ENCODE data around the gene AATK.
"Not testable (repeated sequence)": the region's sequence is repeated elsewhere in the genome, so short reads cannot be mapped to it uniquely, and the experiment has no call there.

The AATK gene

DNA sequence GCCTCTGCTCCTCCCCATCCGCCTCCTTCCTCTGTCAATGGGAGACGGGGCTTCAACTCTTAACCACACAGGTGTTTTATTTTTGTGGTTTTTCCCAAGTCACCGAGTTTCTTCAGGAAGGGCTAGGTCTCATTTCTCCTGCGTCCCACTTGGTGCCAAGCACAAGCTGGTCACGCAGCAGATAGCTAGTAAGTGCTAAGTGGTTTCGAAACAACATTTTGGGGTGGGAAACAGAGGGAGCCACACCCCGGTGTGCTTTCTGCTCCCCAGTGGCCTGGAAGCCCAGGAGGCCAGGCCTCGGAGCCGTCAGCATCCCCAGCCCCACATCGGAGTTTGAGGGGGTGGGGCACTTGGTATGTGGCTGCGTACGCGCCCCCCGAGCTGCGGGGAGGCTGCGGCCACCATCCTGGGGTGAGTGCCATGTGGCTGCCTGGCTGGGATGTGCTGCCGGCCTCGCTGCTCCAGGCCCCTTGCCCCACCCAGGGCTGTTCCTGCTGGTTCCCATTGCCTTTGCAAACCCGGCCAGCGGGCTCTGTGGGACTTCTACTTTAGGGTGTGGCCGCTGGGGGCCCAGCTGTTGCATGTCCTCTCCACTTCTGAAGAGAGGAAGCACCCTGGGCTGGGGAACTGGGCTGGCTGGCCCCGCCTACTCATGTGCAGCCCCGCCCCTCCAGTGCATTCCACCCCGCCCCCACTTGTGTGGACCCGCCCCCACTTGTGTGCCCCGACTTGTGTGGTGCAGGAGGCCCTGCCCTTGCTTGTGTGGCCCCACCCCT lies 75.5 kb downstream of the AATK start:
- DNase-seq, result no peak

DNA sequence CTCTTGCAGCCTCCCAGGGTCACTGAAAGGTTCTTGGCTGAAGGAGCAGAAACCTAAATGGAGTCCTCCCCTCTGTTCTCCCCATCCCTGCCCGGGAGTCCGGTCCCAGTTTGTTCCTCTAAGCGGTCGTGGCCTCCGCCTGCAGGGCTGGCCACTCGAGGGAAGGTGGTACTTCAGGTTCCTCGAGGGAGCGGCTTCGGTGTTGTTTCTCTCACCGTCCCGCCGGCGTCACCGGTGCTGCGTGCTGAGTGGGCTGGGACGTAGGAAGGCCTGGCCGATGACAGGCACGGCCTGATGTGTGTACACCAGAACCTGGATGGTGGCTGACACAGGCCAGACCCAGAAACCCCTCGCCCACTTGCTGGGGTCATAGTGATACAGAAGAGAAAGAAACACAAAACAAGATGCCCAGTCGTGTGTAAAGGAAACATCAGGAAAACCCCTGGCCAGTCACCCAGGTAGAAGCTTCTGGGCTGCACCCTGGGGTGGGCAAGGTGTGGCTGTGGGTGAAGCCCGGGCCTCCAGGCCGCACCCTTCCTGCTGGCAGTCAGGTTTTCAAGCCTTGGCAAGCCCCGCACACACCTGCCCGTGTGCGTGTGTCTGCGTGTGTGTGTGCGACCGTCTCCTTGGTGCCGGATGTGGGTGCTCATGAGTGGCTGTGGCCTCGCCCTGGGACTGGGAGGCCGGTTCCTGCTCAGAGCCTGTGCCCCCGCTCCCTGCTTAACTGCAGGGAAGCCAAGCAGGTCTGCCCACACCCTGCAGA lies 79.1 kb downstream of the AATK start:
- DNase-seq, result no peak

DNA sequence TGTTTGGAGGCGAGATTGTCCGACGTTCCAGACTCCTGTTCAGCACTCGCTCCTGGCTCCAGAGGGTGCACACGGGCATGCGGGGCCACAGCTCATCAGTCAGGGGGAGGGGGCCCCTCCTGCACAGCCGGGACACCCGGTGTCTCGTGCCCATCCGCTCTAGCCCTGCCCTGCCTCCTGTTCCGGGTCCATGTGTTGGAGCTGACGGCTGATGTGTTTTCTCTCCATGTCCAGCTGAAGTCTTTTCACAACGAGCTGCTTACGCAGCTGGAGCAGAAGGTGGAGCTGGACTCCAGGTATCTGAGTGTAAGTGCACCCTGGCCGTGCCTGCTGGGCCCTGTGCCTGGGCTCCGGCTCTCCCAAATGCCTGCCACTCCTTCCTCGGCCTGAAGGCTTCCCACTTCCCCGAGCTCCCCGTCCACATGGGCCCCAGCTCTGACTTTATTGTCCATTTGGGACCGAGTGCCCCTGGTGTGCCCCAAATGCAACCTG lies 80.6 kb downstream of the AATK start:
- no peak for DNase-seq

DNA sequence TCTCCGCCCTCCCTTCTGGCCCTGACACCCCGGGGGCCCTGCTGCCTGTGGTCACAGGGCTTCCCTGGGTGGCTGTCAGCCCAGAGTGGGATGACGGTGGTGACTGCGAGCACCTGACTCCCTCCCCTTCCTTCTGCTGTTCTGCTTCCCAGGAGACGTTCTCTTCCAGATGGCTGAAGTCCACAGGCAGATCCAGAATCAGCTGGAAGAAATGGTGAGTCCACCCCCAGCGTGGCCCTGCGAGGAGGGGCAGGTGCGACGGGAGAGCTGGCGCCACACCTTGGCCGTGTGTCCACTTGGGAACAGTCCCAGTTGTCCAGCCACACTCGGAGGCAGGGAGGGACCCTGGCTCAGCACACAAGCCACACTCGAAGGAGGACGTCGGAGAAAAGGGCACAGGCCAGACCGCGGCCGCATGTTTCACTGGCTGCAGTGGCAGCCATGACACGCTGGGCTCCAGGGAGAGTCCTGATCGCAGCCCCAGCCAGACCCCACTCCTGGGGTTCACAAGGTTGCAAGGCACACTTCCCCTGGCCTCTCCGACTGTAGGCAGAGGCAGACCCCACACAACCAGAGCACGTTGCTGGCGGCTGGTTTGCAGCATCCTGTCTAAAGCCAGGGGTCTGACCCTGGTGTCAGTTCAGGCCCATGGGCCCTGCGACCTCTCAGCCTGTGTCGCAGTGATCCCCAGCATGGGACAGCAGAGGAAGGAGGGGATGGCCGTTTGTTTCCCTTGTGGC lies 81.2 kb downstream of the AATK start:
- no peak for DNase-seq

DNA sequence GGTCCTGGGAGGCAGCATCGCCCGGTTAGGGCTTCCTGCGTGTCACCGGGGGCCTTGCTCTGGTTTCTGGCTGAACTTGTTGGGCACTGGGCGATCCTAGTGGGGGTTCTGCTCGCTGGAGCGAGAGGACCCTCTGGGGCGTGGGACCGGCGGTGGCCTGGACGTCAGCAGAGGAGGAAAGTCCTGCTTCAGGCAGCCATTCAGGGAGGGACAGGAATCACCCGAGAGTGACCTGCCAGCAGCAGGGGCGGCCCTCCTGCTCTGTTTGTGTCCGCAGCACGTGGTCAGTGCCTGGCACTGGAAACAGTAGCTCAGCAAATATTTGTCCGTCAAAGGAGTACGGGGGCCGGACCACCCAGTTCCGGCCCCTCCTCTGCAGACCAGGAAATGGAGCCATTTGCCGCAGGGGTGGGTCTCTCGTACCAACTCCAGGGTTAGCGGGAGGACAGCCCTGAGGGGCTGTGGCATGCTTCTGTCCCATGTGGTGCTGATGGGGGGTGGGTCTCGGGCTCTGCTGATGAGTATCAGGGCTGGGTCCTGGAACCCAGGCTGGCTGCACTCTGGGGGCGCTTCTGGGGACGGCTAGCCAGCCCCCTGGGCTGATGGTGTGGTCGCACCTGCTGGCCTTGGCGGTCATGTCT lies 82.8 kb downstream of the AATK start:
- peak; percentile 77 for DNase-seq

DNA sequence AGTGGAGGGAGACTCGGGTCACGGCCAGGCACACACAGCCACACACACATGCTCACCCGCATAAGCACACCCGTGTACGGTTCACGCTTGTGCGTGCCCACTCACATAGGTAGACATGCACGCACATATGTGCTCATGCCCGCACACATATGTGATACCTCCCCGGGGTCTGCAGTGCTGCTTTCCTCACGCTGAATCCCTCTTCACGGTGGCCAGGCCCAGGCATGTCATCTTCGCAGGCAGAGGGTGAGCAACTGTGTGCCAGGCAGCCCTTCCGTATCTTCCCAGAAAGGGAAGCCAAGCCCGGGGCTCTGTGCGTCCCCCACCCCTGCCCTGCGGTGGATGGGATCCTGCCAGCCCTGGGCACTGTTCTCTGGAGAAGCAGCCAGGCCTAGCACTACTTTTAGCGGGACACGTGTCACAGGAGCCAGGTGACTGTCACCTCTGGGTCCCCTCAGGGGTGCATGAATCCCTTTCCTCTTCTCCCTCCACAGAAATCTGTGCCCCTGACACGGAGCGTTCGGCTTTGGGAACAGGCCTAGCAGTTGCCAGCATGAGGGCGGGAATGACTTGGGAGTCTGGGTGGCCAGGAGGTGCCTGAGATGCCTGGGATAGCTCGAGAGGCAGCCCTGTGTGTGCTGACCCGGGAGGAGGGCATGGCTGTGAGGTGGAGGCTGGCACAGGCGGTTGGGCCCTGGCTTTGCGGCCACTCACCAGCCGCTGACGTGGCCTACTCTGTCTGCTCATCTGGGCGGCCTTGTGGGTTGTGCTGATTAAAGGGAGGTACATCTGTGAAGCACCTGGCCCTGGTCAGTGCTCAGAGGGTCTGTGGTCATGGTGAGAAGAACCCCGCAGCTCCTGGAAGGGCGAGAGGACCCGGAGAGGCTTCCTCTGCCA lies 83.6 kb downstream of the AATK start:
- DNase-seq, result no peak

DNA sequence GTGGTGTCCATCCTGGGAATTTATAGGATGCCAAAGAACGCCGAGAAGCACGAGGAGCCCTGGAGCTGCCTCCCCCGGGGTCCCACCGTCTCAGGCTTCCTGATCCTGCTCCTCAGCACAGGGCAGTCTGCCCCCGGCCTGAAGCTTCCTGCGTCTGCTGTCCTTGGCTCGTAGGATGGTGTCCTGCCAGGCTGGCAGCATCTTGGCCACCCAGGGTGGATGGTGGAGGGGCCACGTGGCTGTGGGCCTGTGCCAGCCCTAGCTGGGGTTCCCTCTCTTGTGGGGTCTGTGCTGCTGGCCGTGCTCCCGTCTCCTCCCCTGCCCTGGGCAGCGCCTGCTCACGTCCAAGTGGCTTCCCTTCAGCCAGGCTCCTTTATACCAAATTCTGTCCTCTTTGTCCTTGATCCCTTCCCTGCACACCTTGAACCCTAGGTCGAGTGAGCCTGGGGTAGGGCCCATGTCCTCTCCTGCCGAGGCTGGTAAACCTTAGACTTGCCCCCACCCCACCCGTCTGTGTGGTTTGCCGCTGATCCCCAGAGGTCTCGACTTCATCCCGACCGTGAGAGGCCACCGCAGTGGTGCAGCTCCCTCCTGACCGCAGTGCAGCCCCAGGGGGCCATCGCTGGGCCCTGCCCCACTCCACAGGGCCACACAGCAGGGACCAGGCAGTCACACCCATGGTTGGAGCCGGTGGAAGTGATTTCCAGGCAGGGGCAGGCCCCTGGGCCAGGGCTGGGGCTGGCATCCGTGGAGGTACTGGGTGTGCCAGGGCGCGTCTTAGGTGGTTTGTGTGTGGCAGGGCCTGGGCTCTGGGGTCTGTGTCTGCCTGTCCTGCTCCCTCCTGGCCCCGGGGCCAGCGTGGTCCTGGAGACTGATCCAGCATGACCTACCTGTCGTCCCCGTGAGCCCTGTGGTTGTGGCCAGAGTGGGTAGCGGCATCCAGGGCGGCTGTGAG lies 84.5 kb downstream of the AATK start:
- DNase-seq, result no peak

DNA sequence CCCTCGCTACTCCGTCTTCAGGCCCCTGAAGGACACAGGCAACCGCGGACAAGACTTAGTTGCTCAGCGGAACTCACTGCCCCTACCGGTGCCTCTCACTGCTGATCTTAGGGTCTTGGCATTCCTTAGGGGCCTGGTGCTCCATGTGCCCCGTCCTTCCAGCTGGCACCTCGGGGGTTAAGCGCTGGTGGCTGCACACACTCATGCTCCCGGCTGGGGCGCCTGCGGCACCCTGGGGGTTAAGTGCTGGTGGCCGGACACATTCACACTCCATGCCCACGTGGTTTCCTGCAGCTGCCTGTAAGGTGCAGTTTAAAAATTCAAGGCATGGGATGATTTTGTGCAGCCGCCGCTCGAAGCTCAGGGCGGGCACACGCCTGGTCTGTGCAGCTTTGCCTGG lies 86.0 kb downstream of the AATK start:
- no peak for DNase-seq

DNA sequence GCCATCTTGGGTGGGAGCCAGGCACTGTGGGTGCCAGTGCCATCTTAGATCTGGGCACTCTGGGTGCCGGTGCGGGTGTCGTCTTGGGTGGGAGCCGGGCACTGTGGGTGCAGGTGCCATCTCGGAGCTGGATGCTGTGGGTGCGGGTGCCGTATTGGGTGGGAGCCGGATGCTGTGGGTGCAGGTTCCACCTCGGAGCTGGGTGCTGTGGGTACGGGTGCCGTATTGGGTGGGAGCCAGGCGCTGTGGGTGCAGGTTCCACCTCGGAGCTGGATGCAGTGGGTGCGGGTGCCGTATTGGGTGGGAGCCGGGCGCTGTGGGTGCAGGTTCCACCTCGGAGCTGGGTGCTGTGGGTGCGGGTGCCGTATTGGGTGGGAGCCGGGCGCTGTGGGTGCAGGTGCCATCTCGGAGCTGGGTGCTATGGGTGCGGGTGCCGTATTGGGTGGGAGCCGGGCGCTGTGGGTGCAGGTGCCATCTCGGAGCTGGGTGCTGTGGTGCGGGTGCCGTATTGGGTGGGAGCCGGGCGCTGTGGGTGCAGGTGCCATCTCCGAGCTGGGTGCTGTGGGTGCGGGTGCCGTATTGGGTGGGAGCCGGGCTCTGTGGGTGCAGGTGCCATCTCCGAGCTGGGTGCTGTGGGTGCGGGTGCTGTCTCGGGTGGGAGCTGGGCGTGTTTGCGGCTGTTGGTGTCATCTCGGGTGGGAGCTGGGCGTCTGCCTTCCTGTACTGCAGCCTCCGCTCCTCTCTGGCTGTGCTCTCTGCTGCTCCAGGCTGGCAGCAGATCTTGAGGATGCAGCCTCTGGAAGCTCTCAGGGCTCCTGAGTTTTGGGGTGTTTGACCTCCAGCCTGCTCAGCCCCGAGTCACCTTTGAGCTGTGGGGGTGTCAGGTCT lies 87.8 kb downstream of the AATK start:
- DNase-seq, result not testable (repeated sequence)

DNA sequence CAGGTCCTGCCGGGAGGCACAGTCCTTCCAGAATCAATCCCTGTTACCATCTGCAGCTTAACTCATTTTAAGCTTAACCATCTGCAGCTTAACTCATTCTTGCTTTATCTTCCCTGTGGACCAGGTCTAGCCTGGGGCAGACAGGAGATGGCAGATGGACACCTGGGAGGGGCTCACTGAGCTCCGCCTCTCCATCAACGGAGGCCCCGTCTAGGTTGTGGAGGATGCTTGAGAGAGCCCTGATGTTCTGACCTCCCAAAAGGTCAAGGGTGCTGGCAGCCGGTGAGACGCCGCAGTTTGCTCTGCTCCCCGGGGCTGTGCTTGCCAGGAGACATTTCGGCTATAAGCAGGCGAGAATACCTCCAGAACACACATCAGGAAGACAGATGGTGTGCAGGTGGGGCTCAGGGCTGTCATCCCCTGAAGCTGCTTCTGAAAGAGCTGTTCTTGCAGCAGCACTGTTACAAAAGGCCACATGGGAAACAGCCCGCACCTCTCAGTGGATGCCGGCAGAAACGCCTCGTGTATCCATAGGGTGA lies 89.8 kb downstream of the AATK start:
- DNase-seq, result no peak

DNA sequence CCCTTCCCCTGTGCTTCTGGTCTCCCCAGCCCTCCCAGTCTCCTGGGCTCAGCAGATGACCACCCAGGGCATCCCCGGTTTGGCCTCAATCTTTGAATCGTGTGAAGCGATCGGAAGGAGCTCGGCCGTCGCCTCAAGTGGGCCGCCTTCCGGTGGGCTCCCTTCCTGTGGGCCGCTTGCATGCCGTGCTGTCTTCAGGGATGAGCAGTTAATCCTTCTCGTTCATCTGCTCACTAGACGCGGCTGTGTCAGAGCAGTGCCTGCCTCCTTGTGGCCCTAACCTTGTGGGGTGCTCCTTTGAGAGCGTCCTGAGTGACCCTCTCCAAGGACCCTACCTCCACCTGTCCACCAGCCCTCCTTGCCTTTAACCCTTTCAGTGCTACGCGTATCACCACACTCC lies 90.7 kb downstream of the AATK start:
- DNase-seq, result no peak

DNA sequence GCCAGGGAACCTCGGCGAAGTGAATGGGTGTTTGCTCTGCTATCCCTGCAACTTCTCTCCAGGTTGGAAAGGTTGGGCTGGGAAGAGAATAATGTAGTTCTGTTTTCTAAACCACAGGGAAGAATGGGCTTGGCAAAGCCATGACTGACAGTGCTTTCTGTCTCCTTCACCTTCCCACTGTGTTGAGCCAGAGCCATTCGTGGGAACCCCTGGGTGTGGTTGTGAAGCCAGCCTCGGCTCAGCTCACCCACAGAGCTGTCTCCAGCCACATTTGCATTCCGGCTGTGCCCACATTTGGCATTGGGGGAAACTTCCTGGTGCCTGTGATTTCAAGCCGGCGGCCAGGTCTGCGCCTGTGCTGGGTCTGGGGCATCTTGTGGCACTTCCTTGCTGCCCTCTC lies 91.1 kb downstream of the AATK start:
- no peak for DNase-seq

DNA sequence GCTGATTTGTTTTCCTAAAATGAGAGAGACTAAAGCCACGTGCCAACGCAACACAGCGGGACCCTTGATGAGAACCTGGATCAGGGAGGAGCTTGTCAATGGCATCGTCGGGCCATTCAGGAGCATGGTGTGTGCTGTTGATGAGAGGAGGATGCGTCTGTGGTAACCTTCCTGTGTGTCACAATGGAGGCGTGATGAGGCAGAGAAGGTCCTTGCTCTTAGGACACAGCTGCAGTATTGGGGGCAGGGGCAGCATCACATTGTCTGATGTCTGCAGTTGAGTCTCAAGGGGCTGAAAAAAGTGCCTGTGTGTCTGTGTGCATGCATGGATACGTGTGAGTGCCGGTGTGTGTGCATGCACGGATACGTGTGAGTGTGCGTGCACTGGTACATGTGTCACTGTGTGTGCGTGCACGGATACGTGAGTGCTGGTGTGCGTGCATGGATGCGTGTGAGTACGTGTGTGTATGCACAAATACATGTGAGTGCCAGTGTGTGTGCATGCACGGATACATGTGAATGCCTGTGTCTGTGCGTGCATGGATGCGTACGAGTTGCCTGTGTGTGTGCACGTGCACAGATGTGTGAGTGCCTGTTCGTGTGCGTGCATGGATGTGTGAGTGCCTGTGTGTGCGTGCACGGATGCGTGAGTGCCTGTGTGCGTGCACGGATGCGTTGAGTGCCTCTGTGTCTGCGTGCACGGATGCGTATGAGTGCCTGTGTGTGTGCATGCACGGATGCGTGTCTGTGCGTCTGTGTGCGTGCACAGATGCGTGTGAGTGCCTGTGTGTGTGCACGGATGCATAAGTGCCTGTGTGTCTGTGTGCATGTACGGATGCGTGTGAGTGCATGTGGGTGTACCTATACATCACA lies 91.8 kb downstream of the AATK start:
- DNase-seq, result no peak

DNA sequence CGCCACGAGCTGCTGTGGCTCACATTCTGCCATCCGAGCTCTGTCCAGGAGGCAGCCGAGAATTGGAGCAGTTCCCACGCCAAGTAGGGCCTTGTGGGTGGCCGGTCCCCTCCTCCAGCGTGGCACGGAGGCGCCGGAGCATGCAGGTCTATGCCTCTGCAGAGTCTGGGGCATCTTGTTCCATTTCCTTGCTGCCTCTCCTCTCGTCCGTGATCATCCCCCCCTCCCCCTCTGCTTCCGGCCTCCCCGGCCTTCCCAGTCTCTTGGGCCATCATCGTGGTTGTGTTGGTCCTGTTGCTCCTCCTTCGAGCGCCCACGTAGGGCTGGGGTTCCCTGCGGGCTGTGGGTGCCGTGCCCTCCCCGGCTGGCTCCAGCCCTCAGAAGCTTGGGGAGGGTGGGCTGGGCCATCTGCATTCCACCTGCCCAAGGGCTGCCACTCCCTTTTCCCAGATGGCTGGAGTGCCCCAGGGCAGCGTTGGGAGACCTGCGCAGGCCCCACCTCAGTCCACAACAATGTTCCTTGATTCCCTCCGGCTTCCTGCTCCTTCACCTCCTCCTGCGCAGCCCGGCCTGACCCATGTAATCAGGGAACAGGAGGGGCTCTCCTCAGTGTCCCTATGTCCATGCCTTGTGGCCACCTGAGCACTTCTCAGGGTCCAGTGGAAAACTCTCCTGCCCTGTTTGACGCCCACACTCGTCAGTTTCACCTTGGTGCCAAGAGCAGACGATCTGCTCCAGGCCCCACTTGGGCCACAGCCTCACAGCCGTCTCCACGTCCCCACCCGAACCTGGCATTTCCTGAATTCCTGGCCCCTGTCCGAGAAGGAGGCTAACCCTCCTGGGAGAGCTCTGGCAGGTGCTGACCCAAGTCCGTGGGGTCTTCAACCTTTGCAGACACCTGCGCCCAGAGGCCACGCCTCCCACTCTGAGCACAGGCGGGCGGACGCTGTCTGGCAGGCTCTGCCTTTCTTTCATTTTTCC lies 94.0 kb downstream of the AATK start:
- DNase-seq, result no peak

DNA sequence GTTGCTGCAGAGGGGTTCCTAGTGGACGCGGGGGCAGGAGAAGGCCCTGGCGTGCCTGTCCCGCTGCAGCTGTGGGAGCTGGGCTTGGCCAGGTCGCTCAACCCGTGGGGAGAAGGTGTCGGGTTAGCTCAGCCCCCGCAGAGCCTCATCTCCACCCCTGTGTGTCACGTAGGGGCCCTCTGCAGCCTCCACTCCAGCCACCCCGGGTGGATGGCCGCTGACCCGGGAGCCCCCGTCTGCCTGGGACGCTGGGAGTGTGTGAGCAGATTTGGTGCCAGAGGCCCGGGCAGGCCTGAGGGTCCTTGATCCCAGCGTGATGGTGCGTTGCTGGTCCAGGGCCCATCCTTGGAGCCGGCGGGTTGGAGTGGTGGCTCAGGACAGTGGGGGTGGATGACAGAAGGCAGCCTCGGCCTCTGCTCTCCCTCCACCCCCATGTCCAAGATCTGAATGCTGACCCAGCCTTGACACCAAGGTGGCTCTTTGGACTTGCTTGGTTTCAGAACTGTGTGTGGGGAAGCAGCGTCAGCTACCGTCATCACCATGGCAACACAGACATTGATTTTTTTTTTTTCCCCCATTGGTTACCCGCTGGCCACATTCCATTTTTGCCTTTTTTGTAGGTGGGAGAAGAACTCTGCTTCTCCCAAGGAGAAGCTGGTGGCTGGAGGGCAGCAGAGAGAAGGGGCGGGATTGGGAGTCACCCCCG lies 95.3 kb downstream of the AATK start:
- DNase-seq, result no peak

DNA sequence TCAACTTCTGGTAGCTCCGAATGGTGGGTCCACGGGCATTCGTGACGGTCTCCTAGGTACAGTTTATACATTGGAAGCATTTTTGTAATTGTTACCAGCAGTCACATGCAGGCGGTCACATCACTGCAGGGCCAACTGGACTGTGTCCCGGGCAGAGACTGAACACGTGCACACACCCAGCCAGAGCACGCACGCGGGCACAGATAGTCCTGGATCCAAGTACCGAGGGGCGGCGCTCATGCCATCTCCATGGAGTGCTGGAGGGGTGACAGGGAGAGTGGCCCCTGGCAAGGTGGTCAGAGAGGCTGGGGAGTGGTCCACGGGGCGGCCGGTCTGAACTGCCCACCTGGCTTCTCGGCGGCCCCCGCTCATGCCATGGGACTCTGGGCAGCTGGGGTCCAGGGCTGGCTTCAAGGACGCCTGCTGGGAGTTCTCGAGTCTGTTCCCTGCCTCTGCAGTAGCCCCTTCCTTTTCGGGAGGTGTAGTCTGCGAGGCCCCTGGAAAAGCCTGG lies 96.8 kb downstream of the AATK start:
- no peak for DNase-seq
